GM10847 (cell line): ENCODE results near the gene MAPK10.

Experiments
- POLR2A ChIP-seq: IDR thresholded peaks from 2 replicates; pipeline ENCODE4 v1.6.1; 2011; ENCODE audit not compliant: insufficient read length; ENCODE audit errors: extremely low read depth

MAPK10 gene

DNA sequence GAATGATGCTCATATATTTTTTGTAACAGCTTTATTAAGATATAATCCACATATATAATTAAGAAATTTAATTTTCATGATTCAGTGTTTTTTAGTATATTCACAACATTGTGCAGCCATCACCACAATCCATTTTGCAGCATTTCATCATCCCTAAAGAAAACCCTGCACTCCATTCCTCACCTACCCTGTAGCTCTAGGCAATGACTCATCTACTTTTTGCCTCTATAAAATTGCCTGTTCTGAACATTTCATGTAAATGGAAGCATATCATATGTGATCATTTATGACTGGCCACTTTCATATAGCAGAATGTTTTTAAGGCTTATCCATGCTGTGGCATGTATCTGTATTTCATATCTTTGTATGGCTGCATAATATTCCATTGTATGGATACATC lies 339.9 kb downstream of the MAPK10 start:
- TF ChIP-seq POLR2A: no peak

DNA sequence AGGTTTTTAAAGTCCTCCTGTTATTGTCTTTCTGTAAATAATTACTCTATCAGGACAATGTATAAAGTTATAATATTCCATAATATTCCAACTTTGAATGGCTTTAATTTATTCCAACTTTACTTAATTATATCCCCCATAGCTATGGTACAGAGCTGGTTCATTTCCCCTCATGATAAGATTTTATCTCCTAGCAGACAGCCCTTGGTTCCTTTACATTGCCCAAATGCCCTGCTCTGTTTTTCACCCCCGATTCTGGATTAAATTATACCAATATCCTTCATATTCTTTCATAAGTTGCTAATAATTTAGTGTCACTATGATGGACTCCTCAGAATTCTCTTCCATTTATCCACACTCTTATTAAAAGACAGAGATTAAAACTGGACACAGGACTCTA lies 340.5 kb downstream of the MAPK10 start:
- no peak for TF ChIP-seq POLR2A

DNA sequence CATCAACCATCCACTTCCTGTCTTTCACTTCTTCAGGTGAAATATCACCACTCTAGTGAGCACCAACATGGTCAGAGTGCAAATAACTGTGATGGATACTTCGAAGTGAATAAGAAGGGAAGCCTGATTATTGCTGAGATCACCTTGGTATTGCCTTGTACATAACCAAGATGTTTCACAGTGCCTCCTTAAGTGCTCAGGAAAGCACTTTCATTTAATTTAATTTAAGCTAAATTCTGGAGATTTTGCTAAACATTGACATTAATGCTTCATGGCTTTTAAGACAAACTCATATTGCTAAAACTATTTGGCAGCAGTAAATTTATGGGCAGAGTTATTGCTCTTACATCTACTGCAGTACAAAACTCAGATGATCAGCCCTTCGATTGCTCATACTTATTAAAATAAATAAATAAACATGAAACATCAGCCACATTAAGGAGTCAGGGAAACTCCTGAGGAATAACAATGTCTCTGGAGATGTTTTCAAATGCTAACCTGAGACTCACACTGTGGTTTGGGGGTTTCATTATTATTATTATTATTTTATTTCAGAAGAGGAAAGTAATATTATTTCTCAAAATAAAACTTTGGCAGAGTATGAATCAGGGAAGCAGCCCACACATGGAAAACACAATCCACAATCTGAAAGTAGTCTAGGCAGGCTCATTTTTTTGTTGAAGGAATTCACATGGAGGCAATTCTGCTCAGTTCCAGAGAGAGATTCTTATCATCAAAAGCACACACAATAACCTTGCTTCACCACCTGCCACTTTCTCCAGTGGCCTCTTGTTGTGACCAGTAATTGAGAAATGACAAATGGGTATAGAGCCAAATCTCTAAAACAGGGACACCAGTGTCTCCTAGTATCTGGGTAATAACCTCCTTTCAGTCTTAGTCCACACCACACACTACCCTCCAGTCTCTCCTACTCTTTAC lies 344.2 kb downstream of the MAPK10 start:
- no peak for TF ChIP-seq POLR2A

DNA sequence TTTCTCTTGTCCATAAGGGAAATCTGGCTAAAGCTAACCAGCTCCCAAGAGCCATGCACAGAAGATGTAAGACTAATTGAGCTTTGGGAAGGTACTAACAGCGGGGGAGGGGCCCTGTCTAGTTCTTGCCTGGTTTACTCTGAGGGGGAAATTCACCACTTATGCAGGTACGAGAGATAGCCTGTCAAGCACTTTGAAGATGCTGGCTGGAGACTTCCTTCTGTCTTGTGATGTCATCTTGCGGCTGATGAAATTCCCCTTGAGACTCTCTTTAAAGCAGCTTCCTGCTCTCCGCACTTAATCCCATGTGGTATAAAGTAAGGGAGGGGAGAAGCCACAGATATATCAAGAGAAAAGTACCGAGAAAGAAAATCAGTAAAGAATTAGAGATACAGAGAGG lies 345.3 kb downstream of the MAPK10 start:
- no peak for TF ChIP-seq POLR2A

DNA sequence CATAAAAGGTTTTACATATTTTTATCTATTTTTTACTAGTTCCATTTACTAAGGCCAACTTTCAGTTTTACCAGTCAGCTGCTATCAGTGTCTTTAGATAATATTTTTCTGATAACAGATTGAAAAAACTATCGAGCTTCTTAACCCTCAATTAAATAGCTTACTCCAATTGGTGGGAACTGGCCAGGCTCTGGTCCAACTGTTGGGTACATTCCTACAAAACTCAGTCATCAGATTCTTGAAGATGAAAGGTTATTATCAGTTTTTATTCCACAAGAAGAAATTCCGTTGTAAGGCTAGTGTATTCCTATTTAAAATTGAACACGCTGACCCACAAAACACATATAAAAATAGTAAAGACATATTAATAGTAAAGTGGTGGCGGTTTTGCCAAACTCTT lies 346.2 kb downstream of the MAPK10 start:
- no peak for TF ChIP-seq POLR2A

DNA sequence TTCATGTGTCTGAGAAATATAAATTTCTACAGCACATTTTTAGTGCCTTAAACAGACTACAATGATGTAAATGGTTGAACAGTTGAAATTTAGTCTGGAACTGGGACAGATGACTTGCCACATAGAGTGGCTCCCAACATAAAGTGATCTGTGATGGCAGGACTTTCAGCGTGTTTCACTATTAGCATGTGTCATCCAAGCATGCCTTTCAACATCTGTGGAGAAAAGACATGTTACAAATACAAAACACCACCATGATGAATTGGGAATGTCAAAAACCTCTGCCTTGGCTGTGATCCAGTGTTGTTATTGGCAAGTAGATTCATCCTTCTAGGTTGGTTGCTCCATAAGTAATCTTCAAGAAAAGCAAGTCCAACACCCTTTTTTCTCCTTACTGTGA lies 348.7 kb downstream of the MAPK10 start:
- no peak for TF ChIP-seq POLR2A

DNA sequence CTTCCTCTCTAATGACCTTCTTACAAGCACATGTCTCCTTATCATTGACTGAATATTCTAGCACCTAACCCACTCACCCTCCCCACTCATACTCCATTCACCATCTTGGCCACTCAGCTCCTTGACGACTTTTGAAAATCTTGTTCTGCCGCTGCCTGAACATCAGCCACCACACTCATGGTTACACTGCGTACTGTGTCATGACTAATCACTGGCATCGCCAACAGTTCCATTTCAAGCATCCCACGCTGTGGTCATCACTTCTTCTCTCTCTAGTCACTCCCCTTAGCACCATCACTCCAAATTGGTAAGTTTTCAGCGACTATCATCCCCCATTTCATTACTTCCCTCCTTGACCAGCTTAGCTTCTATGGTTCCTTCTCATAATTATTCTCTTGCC lies 352.8 kb downstream of the MAPK10 start:
- no peak for TF ChIP-seq POLR2A

DNA sequence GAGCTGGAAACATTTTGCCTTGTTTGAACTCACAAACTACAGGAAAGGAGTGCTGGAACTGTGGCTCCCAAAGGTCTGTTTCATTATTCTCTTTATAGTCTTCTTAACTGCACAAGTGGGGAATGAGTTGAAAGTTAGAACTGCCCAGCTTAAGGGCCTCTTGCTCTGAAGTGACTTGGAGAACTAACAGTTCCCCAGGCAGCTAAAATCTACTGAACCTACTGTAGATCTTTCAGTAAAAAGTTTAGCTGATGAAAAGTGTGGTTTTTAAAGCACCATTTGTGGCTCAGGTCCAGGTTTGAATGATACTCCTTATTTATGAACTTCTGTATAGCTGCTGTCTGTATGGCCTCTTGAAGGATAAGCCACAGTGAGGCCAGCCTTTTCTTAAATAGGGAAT lies 353.8 kb downstream of the MAPK10 start:
- TF ChIP-seq POLR2A: no peak

DNA sequence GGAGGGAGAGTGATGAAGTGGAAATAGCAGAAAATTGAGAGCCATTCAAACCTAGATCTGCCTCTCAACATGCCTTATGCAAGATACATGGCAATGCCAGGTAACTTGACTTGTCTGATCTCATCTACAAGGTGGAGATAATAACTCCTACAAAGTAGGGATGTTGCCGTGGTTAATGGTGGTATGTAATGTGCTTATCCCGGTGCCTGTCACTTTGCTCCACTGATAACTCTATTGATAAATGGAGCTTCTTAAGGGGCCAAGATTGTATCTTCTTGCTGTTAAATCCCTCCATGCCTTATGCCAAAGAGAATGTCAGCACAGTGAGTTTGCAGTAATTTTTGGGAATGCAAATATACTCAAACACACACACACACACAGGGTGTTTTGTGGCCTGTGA lies 355.8 kb downstream of the MAPK10 start:
- no peak for TF ChIP-seq POLR2A

DNA sequence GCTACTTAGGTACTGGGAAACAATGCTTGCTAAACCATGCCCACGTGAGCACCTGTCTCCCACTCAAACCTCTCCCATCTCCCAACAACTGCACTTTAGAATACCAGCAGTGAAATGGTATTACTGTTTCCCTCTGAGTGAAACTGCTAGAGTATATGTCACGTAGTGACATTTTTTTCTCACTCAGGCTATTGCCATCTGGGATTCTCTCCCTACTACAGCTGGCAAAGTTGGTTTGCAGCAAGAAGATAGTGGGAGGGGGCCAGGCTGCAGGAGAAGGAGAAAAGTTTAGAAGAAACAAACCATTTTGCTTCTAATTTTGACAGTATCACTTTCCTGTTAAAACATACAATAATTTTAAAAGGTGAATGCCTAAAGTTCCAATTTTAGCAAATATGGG lies 358.3 kb downstream of the MAPK10 start:
- TF ChIP-seq POLR2A: no peak

DNA sequence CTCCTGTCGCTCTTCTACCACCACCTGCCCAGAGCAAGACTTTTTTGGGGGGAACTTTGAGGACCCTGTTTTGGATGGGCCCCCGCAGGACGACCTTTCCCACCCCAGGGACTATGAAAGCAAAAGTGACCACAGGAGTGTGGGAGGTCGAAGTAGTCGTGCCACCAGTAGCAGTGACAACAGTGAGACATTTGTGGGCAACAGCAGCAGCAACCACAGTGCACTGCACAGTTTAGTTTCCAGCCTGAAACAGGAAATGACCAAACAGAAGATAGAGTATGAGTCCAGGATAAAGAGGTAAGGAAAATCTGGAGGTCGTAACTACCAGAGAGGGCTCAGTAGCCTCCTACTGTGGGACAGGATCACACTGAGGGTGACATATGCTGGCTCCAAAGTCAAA lies 364.5 kb downstream of the MAPK10 start:
- no peak for TF ChIP-seq POLR2A

DNA sequence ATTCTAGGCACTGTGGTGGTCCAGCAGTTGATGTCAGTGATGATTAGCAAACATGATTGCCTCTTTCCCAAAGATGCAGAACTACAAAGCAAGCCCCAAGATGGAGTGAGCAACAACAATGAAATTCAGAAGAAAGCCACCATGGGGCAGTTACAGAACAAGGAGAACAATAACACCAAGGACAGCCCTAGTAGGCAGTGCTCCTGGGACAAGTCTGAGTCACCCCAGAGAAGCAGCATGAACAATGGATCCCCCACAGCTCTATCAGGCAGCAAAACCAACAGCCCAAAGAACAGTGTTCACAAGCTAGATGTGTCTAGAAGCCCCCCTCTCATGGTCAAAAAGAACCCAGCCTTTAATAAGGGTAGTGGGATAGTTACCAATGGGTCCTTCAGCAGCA lies 365.3 kb downstream of the MAPK10 start:
- TF ChIP-seq POLR2A: no peak

DNA sequence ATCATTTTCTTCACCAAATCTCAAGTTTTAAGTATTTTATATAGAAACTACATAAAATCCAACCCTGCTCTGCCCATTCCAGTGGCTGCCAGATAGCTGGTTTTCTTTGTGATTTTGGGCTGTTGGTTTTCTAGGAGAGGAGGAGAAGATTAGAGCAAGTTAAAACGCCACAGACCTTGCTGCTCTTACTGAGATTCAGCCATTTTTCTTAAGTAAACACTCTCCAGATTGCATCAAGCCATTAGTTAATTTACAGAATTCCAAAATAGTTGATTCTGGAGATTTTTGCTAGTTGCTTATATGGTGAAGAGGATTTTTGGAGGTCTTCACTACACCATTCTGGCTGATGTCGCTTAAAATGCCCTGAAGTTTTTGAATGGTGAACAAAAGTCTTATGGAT lies 366.2 kb downstream of the MAPK10 start:
- TF ChIP-seq POLR2A: no peak

DNA sequence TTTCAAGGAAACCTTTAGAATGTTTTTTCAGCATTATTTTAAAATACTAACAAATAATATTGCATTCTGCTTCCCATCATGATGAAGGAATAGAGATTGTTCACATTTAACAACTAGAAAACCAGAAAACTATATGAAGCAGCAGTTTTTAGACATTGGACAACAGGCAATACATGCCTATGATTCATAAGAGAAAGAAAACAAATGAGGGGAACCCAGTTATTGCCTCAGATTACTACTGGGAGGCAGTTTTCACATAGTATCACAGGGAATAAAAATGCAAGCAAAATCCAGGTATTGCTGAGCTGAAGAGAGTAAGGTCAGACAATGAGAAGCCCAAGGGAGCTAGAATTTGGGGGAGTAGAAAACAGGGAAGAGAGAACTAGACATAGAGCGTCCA lies 373.6 kb downstream of the MAPK10 start:
- TF ChIP-seq POLR2A: no peak

DNA sequence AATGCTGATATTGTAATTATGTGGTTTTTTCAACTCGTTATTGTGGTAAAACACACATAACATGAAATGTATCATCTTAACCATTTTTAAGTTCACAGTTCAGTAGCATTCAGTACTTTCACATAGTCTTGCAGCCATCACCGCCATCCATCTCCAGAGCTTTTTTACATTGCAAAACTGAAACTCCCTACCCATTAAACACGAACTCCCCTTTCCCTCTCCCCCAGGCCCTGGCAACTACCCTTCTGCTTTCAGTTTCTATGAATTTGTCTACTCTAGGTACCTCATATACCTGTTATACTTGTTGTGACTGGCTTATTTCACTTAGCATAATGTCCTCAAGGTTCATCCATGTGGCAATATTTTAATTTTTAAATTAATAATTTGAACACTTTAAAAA lies 380.6 kb downstream of the MAPK10 start:
- no peak for TF ChIP-seq POLR2A

DNA sequence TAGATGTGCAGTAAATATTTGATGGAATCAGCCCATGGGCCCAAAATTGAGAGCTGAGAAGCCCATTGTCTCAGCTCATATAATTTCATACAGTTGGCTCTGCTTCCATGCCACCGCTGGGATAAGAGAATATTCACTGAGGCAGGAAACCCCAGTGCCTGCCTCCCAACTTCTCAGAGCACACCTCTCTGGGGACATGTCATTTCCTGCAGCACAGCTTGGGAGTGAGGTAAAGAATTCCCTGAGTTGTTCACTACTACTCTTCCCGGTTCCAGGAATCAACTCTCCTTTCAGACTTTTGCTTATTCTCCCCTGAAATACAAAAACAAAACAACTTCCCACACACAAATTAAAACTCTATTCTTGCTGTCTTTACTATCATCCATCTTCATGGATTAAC lies 389.3 kb downstream of the MAPK10 start:
- no peak for TF ChIP-seq POLR2A
